Measurements from ENCODE around the gene BARX2. TPM values are rescaled to one million over a fixed set of nuclear protein-coding genes. Genes with fewer than 3 reads are reported as not detected.

BARX2 gene
- total and polyA plus RNA-seq, 7 donors: 1.8 to 6.0 TPM; not detected in 5

DNA sequence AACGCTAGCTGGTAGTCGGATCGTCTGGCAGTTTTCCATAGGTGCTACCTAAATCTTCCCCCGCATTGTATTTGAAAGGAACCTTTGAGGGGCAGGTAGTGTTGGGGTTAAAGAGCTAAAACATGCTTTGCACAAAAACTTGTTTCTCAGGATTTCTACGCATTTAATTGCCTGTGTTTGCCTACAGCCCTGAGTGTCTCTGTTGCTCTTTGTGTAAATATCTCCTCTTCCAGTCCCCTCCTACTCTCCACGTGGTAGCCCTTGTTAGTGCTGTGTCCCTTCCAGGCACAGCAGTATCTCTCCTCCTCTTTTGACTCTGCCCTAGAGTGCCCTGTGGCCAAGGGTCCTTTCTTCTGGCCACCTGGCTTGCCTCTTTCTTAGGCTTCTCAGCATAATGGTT is 81.7 kb downstream of the BARX2 start:
- WGBS, 3 donors: 46 to 53% (median 50%) methylated on average over 6 of the region's 6 CpGs
- no peak for TF ChIP-seq CTCF (IDR thresholded peaks at IDR 0.05)
- intact Hi-C loops (cut with DNase I): no loop called here

DNA sequence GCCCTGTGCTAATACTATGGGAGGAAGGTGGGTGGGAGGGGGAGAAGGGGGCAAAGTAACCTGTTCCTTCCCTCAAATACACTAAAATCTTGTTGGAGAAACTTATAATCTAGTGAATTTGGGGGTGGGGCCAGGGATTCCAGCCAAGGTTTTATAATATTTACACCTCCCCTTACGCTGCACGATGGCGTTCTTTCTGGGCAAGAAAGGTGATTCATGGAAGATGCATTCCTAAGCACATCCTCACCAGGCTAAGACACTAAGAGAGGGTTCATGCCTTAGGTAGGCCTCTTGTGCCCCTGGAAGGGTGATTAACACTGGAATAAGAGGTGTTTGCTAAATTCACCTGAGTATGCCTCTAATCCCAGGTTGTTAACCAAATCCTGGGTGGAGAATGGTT is 82.6 kb downstream of the BARX2 start:
- Histone ChIP-seq H3K27ac (no peak overlapping the region), H3K36me3 (ENCODE audit: insufficient read depth in 1 of 2, low read depth in 1 of 2) (no peaks in the 10 kb centered on the region), H3K27me3 (ENCODE audit: insufficient read depth in 3 of 3, low read length in 2 of 3) (peaks cover 0 to 4% (median 0%) of the 10 kb centered on the region in 3 donors), H3K4me3 (no peak overlapping the region), H3K9me3 (no peaks in the 10 kb centered on the region), H3K4me1 (no peaks in the 10 kb centered on the region)
- WGBS, 3 donors: 81 to 87% (median 86%) methylated on average over 3 of the region's 3 CpGs
- intact Hi-C loops (cut with DNase I): no loop called here
- no peak for TF ChIP-seq CTCF (IDR thresholded peaks at IDR 0.05)
- DNase-seq (no peak), ATAC-seq (no peak)

More for the DNA sequence above, 81.7 kb downstream of the BARX2 start:
- H3K4me1 ChIP-seq: no peaks in the 10 kb centered on the region
- ATAC-seq (no peak), DNase-seq (no peak)
- H3K27ac ChIP-seq: no peak overlapping the region
- no peaks in the 10 kb centered on the region for H3K9me3 ChIP-seq
- H3K36me3 ChIP-seq (ENCODE audit: insufficient read depth in 1 of 2, low read depth in 1 of 2): no peaks in the 10 kb centered on the region
- peaks cover 0 to 4% (median 0%) of the 10 kb centered on the region in 3 donors for H3K27me3 ChIP-seq (ENCODE audit: insufficient read depth in 3 of 3, low read length in 2 of 3)
- H3K4me3 ChIP-seq: no peak overlapping the region

DNA sequence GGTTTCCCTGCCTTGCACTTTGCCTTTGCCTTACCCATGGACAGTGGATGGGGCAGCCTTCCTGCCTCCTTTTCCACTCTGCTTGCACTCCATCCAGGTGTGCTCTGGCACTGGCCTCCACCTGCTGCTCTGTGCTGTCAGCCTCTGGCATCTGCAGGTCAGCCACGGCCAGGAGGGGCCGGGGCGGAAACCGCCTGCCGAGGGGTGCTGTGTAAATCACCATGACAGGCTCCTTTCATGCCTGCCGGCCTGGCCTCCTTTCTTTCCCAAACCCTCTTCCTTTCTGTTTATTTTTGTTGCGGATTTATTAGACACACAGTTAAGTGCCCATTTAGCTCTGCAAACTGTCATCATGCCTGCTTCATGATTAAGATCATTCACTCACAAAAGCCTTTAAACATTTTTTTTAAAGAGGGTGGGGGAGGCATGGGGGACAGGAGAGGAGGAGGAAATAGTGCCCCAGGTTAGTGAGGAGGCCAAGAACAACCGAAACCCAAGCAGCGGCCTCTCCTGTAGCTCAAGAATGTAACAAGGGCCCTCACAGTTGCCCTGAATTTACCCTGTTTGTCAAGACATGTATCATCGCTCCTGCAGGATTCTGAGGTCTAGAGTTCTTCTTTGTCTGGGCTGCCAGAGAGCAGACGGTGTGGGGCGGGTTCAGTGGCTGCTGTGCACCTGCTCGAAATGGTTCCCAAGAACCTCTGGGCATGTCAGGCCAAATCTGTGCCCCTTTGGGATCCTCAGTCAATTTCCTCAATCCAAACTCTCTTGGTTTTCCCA is 83.3 kb downstream of the BARX2 start:
- ATAC-seq (no peak), DNase-seq (no peak)
- no peaks in the 10 kb centered on the region for H3K36me3 ChIP-seq (ENCODE audit: insufficient read depth in 1 of 2, low read depth in 1 of 2)
- H3K9me3 ChIP-seq: no peaks in the 10 kb centered on the region
- H3K4me1 ChIP-seq: no peaks in the 10 kb centered on the region
- H3K27me3 ChIP-seq (ENCODE audit: insufficient read depth in 3 of 3, low read length in 2 of 3): peaks cover 0 to 4% (median 0%) of the 10 kb centered on the region in 3 donors
- H3K27ac ChIP-seq: no peak overlapping the region
- intact Hi-C loops (cut with DNase I): no loop called here
- H3K4me3 ChIP-seq: no peak overlapping the region
- no peak for TF ChIP-seq CTCF (IDR thresholded peaks at IDR 0.05)
- 38 to 48% (median 47%) methylated on average over 13 of the region's 13 CpGs for WGBS, 3 donors

DNA sequence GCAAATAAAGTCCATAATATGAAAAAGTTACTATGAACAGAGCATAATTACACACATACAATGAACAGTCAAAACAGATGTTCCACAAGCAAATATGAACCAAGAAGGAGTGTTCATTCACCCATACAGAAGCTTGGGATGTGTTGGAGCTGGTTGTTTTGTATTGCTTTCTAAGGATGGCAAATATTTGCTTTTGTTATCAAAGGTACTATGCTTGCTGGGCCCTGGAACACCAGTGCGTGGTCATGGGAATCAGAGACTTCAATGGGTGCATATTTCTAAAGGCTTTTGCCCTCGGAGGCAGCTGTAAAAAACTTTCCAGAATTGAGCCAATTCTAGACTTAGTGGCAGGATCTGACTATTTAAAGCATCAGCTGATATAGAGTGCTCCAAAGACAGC is 85.1 kb downstream of the BARX2 start:
- no peaks in the 10 kb centered on the region for H3K4me1 ChIP-seq
- peaks cover 0 to 4% (median 0%) of the 10 kb centered on the region in 3 donors for H3K27me3 ChIP-seq (ENCODE audit: insufficient read depth in 3 of 3, low read length in 2 of 3)
- H3K36me3 ChIP-seq (ENCODE audit: insufficient read depth in 1 of 2, low read depth in 1 of 2): no peaks in the 10 kb centered on the region
- no peak overlapping the region for H3K27ac ChIP-seq
- WGBS, 3 donors: 58 to 62% (median 58%) methylated on average over 2 of the region's 2 CpGs
- no peaks in the 10 kb centered on the region for H3K9me3 ChIP-seq
- ATAC-seq (no peak), DNase-seq (no peak)
- intact Hi-C loops (cut with DNase I): no loop called here
- no peak overlapping the region for H3K4me3 ChIP-seq
- TF ChIP-seq CTCF (IDR thresholded peaks at IDR 0.05): no peak

DNA sequence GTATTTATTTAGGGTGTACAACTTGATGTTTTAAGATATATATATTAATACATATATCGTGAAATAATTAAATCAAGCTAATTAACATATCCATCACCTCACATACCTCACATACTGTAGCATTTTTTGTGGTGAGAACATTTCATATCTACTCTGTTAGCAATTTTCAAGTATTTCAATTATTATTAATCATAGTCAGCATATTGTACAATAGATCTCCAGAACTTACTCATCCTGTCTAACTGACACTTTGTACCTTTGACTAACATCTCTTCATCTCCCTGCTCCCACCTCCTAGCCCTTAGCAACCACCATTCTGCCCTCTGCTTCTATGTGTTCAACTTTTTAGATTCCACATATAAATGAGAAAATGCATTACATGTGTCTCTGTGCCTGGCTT is 108.4 kb downstream of the BARX2 start:
- no peak overlapping the region for H3K4me3 ChIP-seq
- WGBS, 3 donors: 90 to 94% (median 93%) methylated on average over 1 of the region's 1 CpG
- ATAC-seq (no peak), DNase-seq (no peak)
- H3K4me1 ChIP-seq: no peaks in the 10 kb centered on the region
- TF ChIP-seq CTCF (IDR thresholded peaks at IDR 0.05): no peak
- H3K27me3 ChIP-seq (ENCODE audit: insufficient read depth in 3 of 3, low read length in 2 of 3): no peaks in the 10 kb centered on the region
- no peak overlapping the region for H3K27ac ChIP-seq
- no peaks in the 10 kb centered on the region for H3K36me3 ChIP-seq (ENCODE audit: insufficient read depth in 1 of 2, low read depth in 1 of 2)
- no peaks in the 10 kb centered on the region for H3K9me3 ChIP-seq
- intact Hi-C loops (cut with DNase I): no loop called here

All from psoas muscle (tissue), 8 donors.